Measurements from ENCODE around the gene ANKMY2.

The ANKMY2 gene

GRCh38 chr7:16691241-16691640 is 45.7 kb upstream of the ANKMY2 start:
- H3K36me3 ChIP-seq (ENCODE audit: insufficient read depth, low read length), result peaks cover 92% of the 10 kb centered on the region

DNA sequence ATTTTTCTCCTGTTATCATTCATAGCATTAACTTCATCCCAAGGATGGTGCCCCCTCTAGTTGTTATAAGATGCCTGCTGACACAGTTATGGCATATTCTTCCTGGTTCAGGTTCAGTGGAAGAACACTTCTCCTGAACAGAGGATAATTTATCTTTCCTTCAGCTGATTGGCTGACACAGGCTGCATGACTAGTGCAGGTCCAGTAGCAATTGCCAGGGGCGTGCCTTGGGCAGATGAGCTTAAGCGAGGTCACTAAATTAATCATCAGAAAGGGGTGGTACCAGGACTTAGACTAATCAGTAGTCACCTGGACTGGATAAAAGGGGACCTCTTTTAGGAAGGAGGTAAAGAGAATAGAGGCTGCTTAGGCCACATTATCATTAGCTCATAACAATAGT is 42.7 kb upstream of the ANKMY2 start:
- Histone ChIP-seq H3K36me3 (ENCODE audit: insufficient read depth, low read length) (peaks cover 92% of the 10 kb centered on the region), H3K9me2 (ENCODE audit: low read depth, low read length) (no peaks in the 10 kb centered on the region), H3K27ac (ENCODE audit: low read depth, low read length, poor library complexity, severe bottlenecking) (no peak overlapping the region), H3K79me2 (ENCODE audit: insufficient read depth, low read length) (no peaks in the 10 kb centered on the region), H3K9me3 (ENCODE audit: low read length) (no peaks in the 10 kb centered on the region), H3K27me3 (ENCODE audit: insufficient read depth, low read length) (no peaks in the 10 kb centered on the region), H3K4me3 (ENCODE audit: low read depth, low read length, poor library complexity, severe bottlenecking) (no peak overlapping the region), H3K4me1 (ENCODE audit: insufficient read depth, low read length, severe bottlenecking) (peaks cover 8% of the 10 kb centered on the region), H3F3A (ENCODE audit: insufficient read depth, low read length) (no peaks in the 10 kb centered on the region), H2AFZ (ENCODE audit: low read length) (no peak overlapping the region), H3K4me2 (ENCODE audit: low read length) (no peak overlapping the region), H4K20me1 (ENCODE audit: insufficient read depth, low read length) (no peaks in the 10 kb centered on the region), H3K9ac (ENCODE audit: low read length) (no peak overlapping the region)
- TF ChIP-seq, protein P1, sequence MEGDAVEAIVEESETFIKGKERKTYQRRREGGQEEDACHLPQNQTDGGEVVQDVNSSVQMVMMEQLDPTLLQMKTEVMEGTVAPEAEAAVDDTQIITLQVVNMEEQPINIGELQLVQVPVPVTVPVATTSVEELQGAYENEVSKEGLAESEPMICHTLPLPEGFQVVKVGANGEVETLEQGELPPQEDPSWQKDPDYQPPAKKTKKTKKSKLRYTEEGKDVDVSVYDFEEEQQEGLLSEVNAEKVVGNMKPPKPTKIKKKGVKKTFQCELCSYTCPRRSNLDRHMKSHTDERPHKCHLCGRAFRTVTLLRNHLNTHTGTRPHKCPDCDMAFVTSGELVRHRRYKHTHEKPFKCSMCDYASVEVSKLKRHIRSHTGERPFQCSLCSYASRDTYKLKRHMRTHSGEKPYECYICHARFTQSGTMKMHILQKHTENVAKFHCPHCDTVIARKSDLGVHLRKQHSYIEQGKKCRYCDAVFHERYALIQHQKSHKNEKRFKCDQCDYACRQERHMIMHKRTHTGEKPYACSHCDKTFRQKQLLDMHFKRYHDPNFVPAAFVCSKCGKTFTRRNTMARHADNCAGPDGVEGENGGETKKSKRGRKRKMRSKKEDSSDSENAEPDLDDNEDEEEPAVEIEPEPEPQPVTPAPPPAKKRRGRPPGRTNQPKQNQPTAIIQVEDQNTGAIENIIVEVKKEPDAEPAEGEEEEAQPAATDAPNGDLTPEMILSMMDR (IDR thresholded peaks at IDR 0.05; ENCODE audit: low read length), result no peak
- no peak for TF ChIP-seq EZH2 (IDR thresholded peaks at IDR 0.05; ENCODE audit: borderline replicate concordance, low read length)

More at GRCh38 chr7:16691241-16691640, 45.7 kb upstream of the ANKMY2 start:
- Histone ChIP-seq H3K4me1 (ENCODE audit: insufficient read depth, low read length, severe bottlenecking) (no peaks in the 10 kb centered on the region), H3F3A (ENCODE audit: insufficient read depth, low read length) (no peaks in the 10 kb centered on the region), H3K79me2 (ENCODE audit: insufficient read depth, low read length) (no peaks in the 10 kb centered on the region), H3K9ac (ENCODE audit: low read length) (no peak overlapping the region), H4K20me1 (ENCODE audit: insufficient read depth, low read length) (no peaks in the 10 kb centered on the region), H3K27ac (ENCODE audit: low read depth, low read length, poor library complexity, severe bottlenecking) (no peak overlapping the region), H3K9me3 (ENCODE audit: low read length) (no peaks in the 10 kb centered on the region), H3K4me3 (ENCODE audit: low read depth, low read length, poor library complexity, severe bottlenecking) (no peak overlapping the region), H3K9me2 (ENCODE audit: low read depth, low read length) (no peaks in the 10 kb centered on the region), H3K4me2 (ENCODE audit: low read length) (no peak overlapping the region), H2AFZ (ENCODE audit: low read length) (no peak overlapping the region), H3K27me3 (ENCODE audit: insufficient read depth, low read length) (no peaks in the 10 kb centered on the region)
- no peak for TF ChIP-seq EZH2 (IDR thresholded peaks at IDR 0.05; ENCODE audit: borderline replicate concordance, low read length)
- TF ChIP-seq, protein P1 (IDR thresholded peaks at IDR 0.05; ENCODE audit: low read length), result no peak

DNA sequence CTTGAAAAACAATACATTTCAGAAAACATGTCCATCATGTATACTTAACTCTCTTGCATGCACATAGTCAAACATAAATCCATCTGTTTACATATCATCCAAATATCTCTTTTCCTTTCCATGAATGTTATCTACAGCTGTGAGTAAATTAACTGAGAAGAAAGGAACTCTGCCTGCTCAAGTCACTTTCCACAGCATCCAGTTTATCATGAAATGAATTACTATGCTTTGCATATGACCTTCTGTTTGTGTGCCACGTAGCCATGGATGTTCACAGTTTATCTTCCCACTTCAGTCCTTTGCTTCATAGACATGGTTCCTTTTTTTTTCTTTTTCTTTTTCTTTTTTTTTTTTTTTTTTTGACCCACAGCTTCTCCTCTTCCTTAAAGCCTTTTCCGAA is 40.0 kb upstream of the ANKMY2 start:
- Histone ChIP-seq H3K79me2 (ENCODE audit: insufficient read depth, low read length) (no peaks in the 10 kb centered on the region), H3K36me3 (ENCODE audit: insufficient read depth, low read length) (peaks cover 90% of the 10 kb centered on the region), H3K4me1 (ENCODE audit: insufficient read depth, low read length, severe bottlenecking) (peaks cover 8% of the 10 kb centered on the region), H3K9me2 (ENCODE audit: low read depth, low read length) (no peaks in the 10 kb centered on the region), H3K9me3 (ENCODE audit: low read length) (no peaks in the 10 kb centered on the region), H3K4me2 (ENCODE audit: low read length) (no peak overlapping the region), H3K27ac (ENCODE audit: low read depth, low read length, poor library complexity, severe bottlenecking) (no peak overlapping the region), H3F3A (ENCODE audit: insufficient read depth, low read length) (no peaks in the 10 kb centered on the region), H3K27me3 (ENCODE audit: insufficient read depth, low read length) (no peaks in the 10 kb centered on the region), H3K4me3 (ENCODE audit: low read depth, low read length, poor library complexity, severe bottlenecking) (no peak overlapping the region), H4K20me1 (ENCODE audit: insufficient read depth, low read length) (no peaks in the 10 kb centered on the region), H3K9ac (ENCODE audit: low read length) (no peak overlapping the region), H2AFZ (ENCODE audit: low read length) (no peak overlapping the region)
- no peak for TF ChIP-seq EZH2 (IDR thresholded peaks at IDR 0.05; ENCODE audit: borderline replicate concordance, low read length)
- TF ChIP-seq, protein P1 (IDR thresholded peaks at IDR 0.05; ENCODE audit: low read length), result no peak

All from OCI-LY1 (cell line).